K562 (cell line): Measurements from ENCODE around the gene AKAP3. TPM values are rescaled to one million over a fixed set of nuclear protein-coding genes. Genes with fewer than 3 reads are reported as not detected.

Experiments
- ATF1 ChIP-seq, 2 experiments: fragments of 450-650 bp in 1 of 2; IDR thresholded peaks; 2 replicates each; pipeline ENCODE4 v1.6.1; 2016; ENCODE audit warnings: missing compliant biosample characterization in 1 of 2, missing genetic modification characterization in 1 of 2
- BCL6 ChIP-seq: fragments of 250-450 bp; sonication (Bioruptor Pico); IDR thresholded peaks from 2 replicates; pipeline ENCODE4 v1.4.0; 2020
- BRCA1 ChIP-seq, 2 experiments: fragments of 450-650 bp in 1 of 2; sonication (generic) in 1 of 2; formaldehyde crosslinking in 1 of 2; IDR thresholded peaks; 2 replicates each; pipeline versions ENCODE4 v1.5.0 to v1.6.1; 2017 to 2020; ENCODE audit warnings: mild to moderate bottlenecking in 1 of 2, missing genetic modification reagents in 1 of 2
- BRD9 ChIP-seq: fragments of 450-650 bp; IDR thresholded peaks from 2 replicates; pipeline ENCODE4 v1.6.1; 2018; ENCODE audit warnings: low read depth; ENCODE audit not compliant: partially characterized antibody
- CREM ChIP-seq: IDR thresholded peaks from 2 replicates; pipeline ENCODE4 v1.6.1; 2014; ENCODE audit warnings: antibody characterized with exemption, low read depth
- JUND ChIP-seq, 2 experiments: IDR thresholded peaks; 2 replicates in 1 of 2; 3 replicates in 1 of 2; pipeline ENCODE4 v1.6.1; 2011; ENCODE audit warnings: borderline replicate concordance in 2 of 2, low read depth in 2 of 2, low read length in 2 of 2, improper control_type of control experiment in 1 of 2, missing biosample characterization in 1 of 2, missing genetic modification characterization in 1 of 2, missing genetic modification reagents in 1 of 2
- KLF16 ChIP-seq: IDR thresholded peaks from 2 replicates; pipeline ENCODE4 v1.6.1; 2016; ENCODE audit warnings: antibody characterized with exemption
- MCM2 ChIP-seq: fragments of 450-650 bp; IDR thresholded peaks from 2 replicates; pipeline ENCODE4 v1.6.1; 2017; ENCODE audit warnings: low read depth, mild to moderate bottlenecking
- MNT ChIP-seq, 2 experiments: fragments of 450-650 bp; conservative IDR thresholded peaks; 2 replicates each; pipeline ENCODE4 v1.6.1; 2017; ENCODE audit warnings: mild to moderate bottlenecking in 2 of 2, moderate library complexity in 2 of 2
- MTA3 ChIP-seq: fragments of 450-650 bp; formaldehyde crosslinking; IDR thresholded peaks from 2 replicates; pipeline ENCODE4 v1.6.1; 2017; ENCODE audit warnings: mild to moderate bottlenecking, borderline replicate concordance
- NR2C2 ChIP-seq, 2 experiments: fragments of 200-800 bp in 1 of 2; sonication (Bioruptor generic) in 1 of 2; sonication (generic) in 1 of 2; formaldehyde crosslinking in 1 of 2; IDR thresholded peaks; 2 replicates each; pipeline versions ENCODE4 v1.6.1 to v1.8.0; 2016 to 2022; ENCODE audit warnings: mild to moderate bottlenecking in 1 of 2, missing compliant biosample characterization in 1 of 2, missing genetic modification characterization in 1 of 2, missing genetic modification reagents in 1 of 2
- NRF1 ChIP-seq, 2 experiments: fragments of 450-650 bp; IDR thresholded peaks in 1 of 2; conservative IDR thresholded peaks in 1 of 2; 2 replicates each; pipeline ENCODE4 v1.6.1; 2014; ENCODE audit warnings: mild to moderate bottlenecking in 2 of 2
- PHF20 ChIP-seq: fragments of 450-650 bp; IDR thresholded peaks from 2 replicates; pipeline ENCODE4 v1.6.1; 2018; ENCODE audit not compliant: partially characterized antibody
- POU5F1 ChIP-seq: fragments of 150-350 bp; IDR thresholded peaks from 2 replicates; pipeline ENCODE4 v1.6.1; 2014; ENCODE audit warnings: borderline replicate concordance, low read length, low read depth, mild to moderate bottlenecking; ENCODE audit not compliant: partially characterized antibody
- RBBP5 ChIP-seq: fragments of 200-600 bp; sonication (generic); IDR thresholded peaks from 2 replicates; pipeline ENCODE4 v1.6.1; 2012; ENCODE audit warnings: borderline replicate concordance, mild to moderate bottlenecking, low read length, control low read depth, inconsistent platforms; ENCODE audit not compliant: insufficient read depth, poor library complexity, severe bottlenecking
- TAF1 ChIP-seq: IDR thresholded peaks from 2 replicates; pipeline ENCODE4 v1.6.1; 2011; ENCODE audit warnings: mild to moderate bottlenecking, low read length, moderate library complexity; ENCODE audit not compliant: insufficient read depth, control insufficient read depth, severe bottlenecking; ENCODE audit errors: extremely low read depth
- TBP ChIP-seq: optimal IDR thresholded peaks from 2 replicates; pipeline ENCODE3; 2011; ENCODE audit warnings: low read depth, low read length, improper control_type of control experiment
- ZNF511 ChIP-seq: sonication (generic); formaldehyde crosslinking; IDR thresholded peaks from 2 replicates; pipeline ENCODE4 v1.8.0; 2022; ENCODE audit warnings: mild to moderate bottlenecking, missing genetic modification reagents
- ZNF639 ChIP-seq, 2 experiments: fragments of 200-800 bp in 1 of 2; sonication (Bioruptor generic) in 1 of 2; sonication (generic) in 1 of 2; formaldehyde crosslinking in 1 of 2; IDR thresholded peaks in 1 of 2; conservative IDR thresholded peaks in 1 of 2; 2 replicates each; pipeline versions ENCODE4 v1.5.0 to v1.6.1; 2016 to 2020; ENCODE audit warnings: missing compliant biosample characterization in 1 of 2, missing genetic modification characterization in 1 of 2, missing genetic modification reagents in 1 of 2
- polyA plus RNA-seq, 8 experiments: library from polyadenylated mRNA; depleted of rRNA in 4 of 8; stranded (reverse) in 5 of 8; unstranded in 3 of 8; fragments of >200 nt; fragmentation: Nextera tagmentation in 2 of 8; fragmentation: Illumina TruSeq in 1 of 8; extraction: Ambion mirVana in 2 of 8; extraction: Trizol in 1 of 8; gene quantifications; 2 replicates each; pipeline versions ENCODE4 v1.2.1 to v1.2.3, GENCODE V29; 2011 to 2014; ENCODE audit warnings: inconsistent platforms in 1 of 8, missing spikeins in 1 of 8
- total RNA-seq, 7 experiments: library from RNA; depleted of rRNA in 6 of 7; stranded (reverse); fragments of >200 nt in 6 of 7; fragmentation: Illumina TruSeq in 2 of 7; extraction: Trizol in 2 of 7; gene quantifications; 2 replicates each; pipeline versions ENCODE4 v1.2.1 to v1.2.3, GENCODE V29; 2011 to 2021; ENCODE audit warnings: low replicate concordance in 1 of 7

AKAP3 gene
- total and polyA plus RNA-seq, 9 of the 15 experiments (the other 6 are each of a cell fraction or from before 2014, with no cell fraction given): 0.17 to 2.8 (median 0.43) TPM

GRCh38 chr12:4648501-4649357 lies at the start of gene AKAP3, which contains the start of gene NDUFA9 (continued):
- no peak for TF ChIP-seq ATF1 (CRISPR knock-in tag; IDR thresholded peaks at IDR 0.05)
- 0 out of 2 replicates have a peak, but pooled peaks have one; percentile 18 for TF ChIP-seq ATF1 (tag; IDR thresholded peaks at IDR 0.05)
- peak; percentile 96 for TF ChIP-seq MTA3
- peak; percentile 93 for TF ChIP-seq TAF1
- 0 out of 4 replicates have a peak, but pooled peaks of 1 of the 2 experiments have one; percentile 28 for TF ChIP-seq ZNF639 (CRISPR knock-in tag; conservative IDR thresholded peaks at IDR 0.05 in 1 of 2, IDR thresholded peaks at IDR 0.05 in 1 of 2)
- TF ChIP-seq PHF20: peak; percentile 89
- TF ChIP-seq JUND (IDR thresholded peaks at IDR 0.05; ENCODE audit: borderline replicate concordance, low read depth, low read length): peak; percentile 36; the same call in 1 of the 2 replicates
- no peak; the same call in 2 of the 3 replicates for TF ChIP-seq JUND (tag; IDR thresholded peaks at IDR 0.05; ENCODE audit: borderline replicate concordance, low read depth, low read length)
- TF ChIP-seq RBBP5: peak; percentile 90
- TF ChIP-seq BCL6 (CRISPR knock-in tag): no peak
- TF ChIP-seq BRCA1 (IDR thresholded peaks at IDR 0.05): no peak
- no peak for TF ChIP-seq BRCA1 (CRISPR knock-in tag; IDR thresholded peaks at IDR 0.05)
- 0 out of 2 replicates have a peak, but pooled peaks have one; percentile 52 for TF ChIP-seq KLF16
- TF ChIP-seq NR2C2 (CRISPR knock-in tag; IDR thresholded peaks at IDR 0.05): 0 out of 2 replicates have a peak, but pooled peaks have one; percentile 33
- TF ChIP-seq NR2C2 (tag; IDR thresholded peaks at IDR 0.05): peak; percentile 57; the same call in 1 of the 2 replicates
- TF ChIP-seq MNT (conservative IDR thresholded peaks at IDR 0.05): peak in 1 of 2 experiments; percentile 60; a peak in 1 of 4 replicates
- 0 out of 2 replicates have a peak, but pooled peaks have one; percentile 25 for TF ChIP-seq ZNF511 (CRISPR knock-in tag)
- peak; percentile 47; the same call in 1 of the 2 replicates for TF ChIP-seq CREM
- TF ChIP-seq POU5F1: peak; percentile 36
- no peak for TF ChIP-seq MCM2
- TF ChIP-seq TBP: peak; percentile 88
- TF ChIP-seq NRF1 (conservative IDR thresholded peaks at IDR 0.05 in 1 of 2, IDR thresholded peaks at IDR 0.05 in 1 of 2): peak; percentile 82 to 85
- peak; percentile 9 for TF ChIP-seq BRD9
